ENCODE data around the gene FKBP8.

DNA sequence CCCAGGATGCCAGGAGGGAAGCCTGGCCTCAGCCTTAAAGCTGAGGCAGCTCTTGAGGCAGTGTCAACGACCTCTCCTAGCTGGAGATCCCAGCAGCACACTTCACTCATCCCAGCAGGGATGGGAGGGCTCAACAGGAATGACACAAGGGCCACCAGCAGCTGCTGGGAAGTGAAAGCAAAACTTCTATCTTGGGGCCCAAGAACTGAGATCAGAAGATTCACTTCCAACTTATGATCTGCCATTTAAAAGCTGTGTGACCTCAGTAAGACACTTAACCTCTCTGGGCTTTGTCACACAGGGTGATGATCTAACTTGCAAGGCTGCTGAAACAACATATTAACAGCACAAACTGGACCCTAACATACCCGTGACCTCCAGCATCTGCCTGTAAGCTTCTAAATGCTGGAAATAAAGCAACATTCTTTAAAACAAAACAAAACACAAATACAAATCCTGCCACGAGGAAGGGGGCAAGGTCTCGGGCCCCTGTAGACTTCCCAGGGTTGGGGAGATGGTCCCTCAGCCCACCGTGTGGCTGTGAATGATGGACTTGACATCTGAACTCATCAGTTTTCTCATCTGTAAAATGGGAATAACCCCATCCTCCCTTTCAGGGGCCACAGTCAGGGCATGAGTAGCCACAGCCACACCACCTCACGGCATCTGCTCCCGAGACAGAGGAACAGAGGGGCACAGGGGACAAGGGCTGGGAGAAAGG is 44.2 kb downstream of the FKBP8 start:
- TF ChIP-seq, protein P1, sequence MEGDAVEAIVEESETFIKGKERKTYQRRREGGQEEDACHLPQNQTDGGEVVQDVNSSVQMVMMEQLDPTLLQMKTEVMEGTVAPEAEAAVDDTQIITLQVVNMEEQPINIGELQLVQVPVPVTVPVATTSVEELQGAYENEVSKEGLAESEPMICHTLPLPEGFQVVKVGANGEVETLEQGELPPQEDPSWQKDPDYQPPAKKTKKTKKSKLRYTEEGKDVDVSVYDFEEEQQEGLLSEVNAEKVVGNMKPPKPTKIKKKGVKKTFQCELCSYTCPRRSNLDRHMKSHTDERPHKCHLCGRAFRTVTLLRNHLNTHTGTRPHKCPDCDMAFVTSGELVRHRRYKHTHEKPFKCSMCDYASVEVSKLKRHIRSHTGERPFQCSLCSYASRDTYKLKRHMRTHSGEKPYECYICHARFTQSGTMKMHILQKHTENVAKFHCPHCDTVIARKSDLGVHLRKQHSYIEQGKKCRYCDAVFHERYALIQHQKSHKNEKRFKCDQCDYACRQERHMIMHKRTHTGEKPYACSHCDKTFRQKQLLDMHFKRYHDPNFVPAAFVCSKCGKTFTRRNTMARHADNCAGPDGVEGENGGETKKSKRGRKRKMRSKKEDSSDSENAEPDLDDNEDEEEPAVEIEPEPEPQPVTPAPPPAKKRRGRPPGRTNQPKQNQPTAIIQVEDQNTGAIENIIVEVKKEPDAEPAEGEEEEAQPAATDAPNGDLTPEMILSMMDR (IDR thresholded peaks at IDR 0.05), result no peak
- TF ChIP-seq SIN3A (IDR thresholded peaks at IDR 0.05; ENCODE audit: borderline replicate concordance, insufficient read depth, low read depth, low read length), result no peak
- no peak for TF ChIP-seq POLR2AphosphoS5 (IDR thresholded peaks at IDR 0.05; ENCODE audit: low read depth, low read length)
